ENCODE results near the gene SMARCA4.

Gene SMARCA4

DNA sequence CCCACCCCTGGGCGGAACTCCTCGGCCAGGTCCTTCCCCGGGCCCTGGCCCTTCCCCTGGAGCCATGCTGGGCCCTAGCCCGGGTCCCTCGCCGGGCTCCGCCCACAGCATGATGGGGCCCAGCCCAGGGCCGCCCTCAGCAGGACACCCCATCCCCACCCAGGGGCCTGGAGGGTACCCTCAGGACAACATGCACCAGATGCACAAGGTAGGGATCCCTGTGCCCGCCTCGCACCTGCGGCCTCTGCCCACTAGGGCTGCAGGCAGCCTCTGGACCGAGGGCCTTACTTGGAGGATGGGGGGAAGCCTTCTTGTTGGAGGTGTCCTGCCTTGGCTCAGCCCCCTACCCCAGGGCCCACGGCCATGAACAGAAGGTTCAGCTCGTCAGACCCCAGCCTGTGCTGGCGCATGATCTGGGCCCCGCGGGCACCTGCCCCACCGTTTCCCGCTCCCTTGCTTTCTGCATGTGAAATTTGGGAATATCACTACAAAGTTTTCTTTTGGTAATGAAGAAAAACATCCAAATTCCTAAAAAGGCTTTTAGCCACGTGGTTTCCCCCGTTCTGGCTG lies 23.4 kb downstream of the SMARCA4 start:
- Histone ChIP-seq H3K36me3 (ENCODE audit: control insufficient read depth, insufficient read depth, low read length) (peaks cover 12% of the 10 kb centered on the region), H3K79me2 (ENCODE audit: control insufficient read depth, insufficient read depth, low read length) (peaks cover 55% of the 10 kb centered on the region), H2BK120ac (ENCODE audit: low read depth, low read length) (no peak overlapping the region), H4K8ac (ENCODE audit: low read depth, low read length) (no peak overlapping the region), H3K4me2 (ENCODE audit: low read length) (no peak overlapping the region), H3K23ac (ENCODE audit: low read length) (no peak overlapping the region), H3K4me1 (ENCODE audit: control insufficient read depth, low read depth, low read length) (peaks cover 2% of the 10 kb centered on the region), H3K56ac (ENCODE audit: low read length) (no peak overlapping the region), H3K9ac (ENCODE audit: low read length) (no peak overlapping the region), H3K79me1 (ENCODE audit: low read length) (peaks cover 26% of the 10 kb centered on the region), H3K4ac (ENCODE audit: low read depth, low read length) (no peak overlapping the region), H3K27ac (ENCODE audit: low read depth, low read length) (no peak overlapping the region), H2BK15ac (replicated peaks; ENCODE audit: low read depth) (no peak overlapping the region), H3K18ac (ENCODE audit: low read length) (no peak overlapping the region), H4K5ac (ENCODE audit: low read length) (no peak overlapping the region), H2AK5ac (ENCODE audit: low read length) (no peak overlapping the region), H3K4me3 (ENCODE audit: low read length) (no peak overlapping the region), H2BK5ac (ENCODE audit: low read length) (no peak overlapping the region), H3K27me3 (ENCODE audit: insufficient read depth, low read length, poor library complexity) (no peaks in the 10 kb centered on the region)
- no peak for DNase-seq
- WGBS (ENCODE audit: extremely low coverage, insufficient coverage, low lambda C conversion rate) = no CpG with 5 or more reads among the region's 21 CpGs

GRCh38 chr19:10985502-10985901 lies 24.7 kb downstream of the SMARCA4 start:
- Histone ChIP-seq H2BK15ac (replicated peaks; ENCODE audit: low read depth) (no peak overlapping the region), H3K18ac (ENCODE audit: low read length) (no peak overlapping the region), H3K27me3 (ENCODE audit: insufficient read depth, low read length, poor library complexity) (no peaks in the 10 kb centered on the region), H3K36me3 (ENCODE audit: control insufficient read depth, insufficient read depth, low read length) (peaks cover 15% of the 10 kb centered on the region), H3K79me1 (ENCODE audit: low read length) (peaks cover 24% of the 10 kb centered on the region), H2AK5ac (ENCODE audit: low read length) (no peak overlapping the region), H3K4me1 (ENCODE audit: control insufficient read depth, low read depth, low read length) (peaks cover 2% of the 10 kb centered on the region), H3K27ac (ENCODE audit: low read depth, low read length) (no peak overlapping the region), H3K23ac (ENCODE audit: low read length) (no peak overlapping the region), H3K9ac (ENCODE audit: low read length) (no peak overlapping the region), H4K5ac (ENCODE audit: low read length) (no peak overlapping the region), H3K79me2 (ENCODE audit: control insufficient read depth, insufficient read depth, low read length) (peaks cover 44% of the 10 kb centered on the region), H3K4me3 (ENCODE audit: low read length) (no peak overlapping the region), H3K4ac (ENCODE audit: low read depth, low read length) (no peak overlapping the region), H3K56ac (ENCODE audit: low read length) (no peak overlapping the region), H2BK120ac (ENCODE audit: low read depth, low read length) (no peak overlapping the region), H4K8ac (ENCODE audit: low read depth, low read length) (no peak overlapping the region), H3K4me2 (ENCODE audit: low read length) (no peak overlapping the region), H2BK5ac (ENCODE audit: low read length) (no peak overlapping the region)
- DNase-seq = no peak
- no CpG with 5 or more reads among the region's 10 CpGs for WGBS (ENCODE audit: extremely low coverage, insufficient coverage, low lambda C conversion rate)

GRCh38 chr19:10986301-10987127 lies 25.7 kb downstream of the SMARCA4 start:
- Histone ChIP-seq H3K79me1 (ENCODE audit: low read length) (peaks cover 22% of the 10 kb centered on the region), H3K56ac (ENCODE audit: low read length) (no peak overlapping the region), H2BK5ac (ENCODE audit: low read length) (no peak overlapping the region), H3K27ac (ENCODE audit: low read depth, low read length) (no peak overlapping the region), H3K4me1 (ENCODE audit: control insufficient read depth, low read depth, low read length) (no peaks in the 10 kb centered on the region), H3K4me2 (ENCODE audit: low read length) (no peak overlapping the region), H3K4me3 (ENCODE audit: low read length) (no peak overlapping the region), H3K36me3 (ENCODE audit: control insufficient read depth, insufficient read depth, low read length) (peaks cover 19% of the 10 kb centered on the region), H3K79me2 (ENCODE audit: control insufficient read depth, insufficient read depth, low read length) (peaks cover 34% of the 10 kb centered on the region), H3K4ac (ENCODE audit: low read depth, low read length) (no peak overlapping the region), H2BK120ac (ENCODE audit: low read depth, low read length) (no peak overlapping the region), H4K8ac (ENCODE audit: low read depth, low read length) (no peak overlapping the region), H3K27me3 (ENCODE audit: insufficient read depth, low read length, poor library complexity) (no peaks in the 10 kb centered on the region), H3K9ac (ENCODE audit: low read length) (no peak overlapping the region), H2AK5ac (ENCODE audit: low read length) (no peak overlapping the region), H3K23ac (ENCODE audit: low read length) (no peak overlapping the region), H3K18ac (ENCODE audit: low read length) (no peak overlapping the region), H4K5ac (ENCODE audit: low read length) (no peak overlapping the region), H2BK15ac (replicated peaks; ENCODE audit: low read depth) (no peak overlapping the region)
- WGBS (ENCODE audit: extremely low coverage, insufficient coverage, low lambda C conversion rate) = no CpG with 5 or more reads among the region's 32 CpGs
- DNase-seq = no peak

DNA sequence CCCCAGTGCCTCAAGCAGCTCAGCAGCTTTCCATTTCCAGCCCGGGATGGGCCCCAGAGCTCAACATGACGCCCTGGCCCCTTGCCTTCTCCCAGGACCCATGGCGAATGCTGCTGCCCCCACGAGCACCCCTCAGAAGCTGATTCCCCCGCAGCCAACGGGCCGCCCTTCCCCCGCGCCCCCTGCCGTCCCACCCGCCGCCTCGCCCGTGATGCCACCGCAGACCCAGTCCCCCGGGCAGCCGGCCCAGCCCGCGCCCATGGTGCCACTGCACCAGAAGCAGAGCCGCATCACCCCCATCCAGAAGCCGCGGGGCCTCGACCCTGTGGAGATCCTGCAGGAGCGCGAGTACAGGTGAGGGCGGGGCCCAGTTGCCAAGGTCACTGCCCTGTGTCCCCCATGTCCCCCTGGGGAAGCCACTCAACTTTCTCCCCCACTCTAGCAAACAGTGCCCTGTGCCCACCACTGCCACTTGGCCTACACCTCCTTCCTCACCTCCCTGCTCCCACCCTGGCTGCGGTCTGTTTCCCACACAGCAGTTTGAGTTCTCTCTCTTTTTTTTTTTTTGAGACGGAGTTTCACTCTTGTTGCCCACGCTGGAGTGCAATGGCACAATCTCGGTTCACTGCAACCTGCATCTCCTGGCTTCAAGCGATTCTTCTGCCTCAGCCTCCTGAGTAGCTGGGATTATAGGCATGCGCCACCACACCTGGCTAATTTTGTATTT lies 26.9 kb downstream of the SMARCA4 start:
- peaks cover 19% of the 10 kb centered on the region for H3K36me3 ChIP-seq (ENCODE audit: control insufficient read depth, insufficient read depth, low read length)
- H2BK5ac ChIP-seq (ENCODE audit: low read length) = no peak overlapping the region
- DNase-seq = no peak
- no peak overlapping the region for H2BK120ac ChIP-seq (ENCODE audit: low read depth, low read length)
- WGBS (ENCODE audit: extremely low coverage, insufficient coverage, low lambda C conversion rate) = no CpG with 5 or more reads among the region's 32 CpGs
- no peak overlapping the region for H3K27ac ChIP-seq (ENCODE audit: low read depth, low read length)
- H2AK5ac ChIP-seq (ENCODE audit: low read length) = no peak overlapping the region
- no peak overlapping the region for H4K5ac ChIP-seq (ENCODE audit: low read length)
- no peaks in the 10 kb centered on the region for H3K4me1 ChIP-seq (ENCODE audit: control insufficient read depth, low read depth, low read length)
- H3K79me2 ChIP-seq (ENCODE audit: control insufficient read depth, insufficient read depth, low read length) = peaks cover 24% of the 10 kb centered on the region
- no peak overlapping the region for H3K4me2 ChIP-seq (ENCODE audit: low read length)
- no peak overlapping the region for H2BK15ac ChIP-seq (replicated peaks; ENCODE audit: low read depth)
- H3K18ac ChIP-seq (ENCODE audit: low read length) = no peak overlapping the region
- H3K27me3 ChIP-seq (ENCODE audit: insufficient read depth, low read length, poor library complexity) = no peaks in the 10 kb centered on the region
- no peak overlapping the region for H3K9ac ChIP-seq (ENCODE audit: low read length)
- peaks cover 20% of the 10 kb centered on the region for H3K79me1 ChIP-seq (ENCODE audit: low read length)
- no peak overlapping the region for H3K4me3 ChIP-seq (ENCODE audit: low read length)
- H3K23ac ChIP-seq (ENCODE audit: low read length) = no peak overlapping the region
- H3K4ac ChIP-seq (ENCODE audit: low read depth, low read length) = no peak overlapping the region
- H4K8ac ChIP-seq (ENCODE audit: low read depth, low read length) = no peak overlapping the region
- no peak overlapping the region for H3K56ac ChIP-seq (ENCODE audit: low read length)

GRCh38 chr19:10988380-10988779 lies 27.6 kb downstream of the SMARCA4 start:
- Histone ChIP-seq H3K23ac (ENCODE audit: low read length) (no peak overlapping the region), H3K4me2 (ENCODE audit: low read length) (no peak overlapping the region), H2BK5ac (ENCODE audit: low read length) (no peak overlapping the region), H4K5ac (ENCODE audit: low read length) (no peak overlapping the region), H3K27me3 (ENCODE audit: insufficient read depth, low read length, poor library complexity) (no peaks in the 10 kb centered on the region), H3K79me2 (ENCODE audit: control insufficient read depth, insufficient read depth, low read length) (peaks cover 18% of the 10 kb centered on the region), H2AK5ac (ENCODE audit: low read length) (no peak overlapping the region), H2BK120ac (ENCODE audit: low read depth, low read length) (no peak overlapping the region), H3K4me1 (ENCODE audit: control insufficient read depth, low read depth, low read length) (no peaks in the 10 kb centered on the region), H3K18ac (ENCODE audit: low read length) (no peak overlapping the region), H4K8ac (ENCODE audit: low read depth, low read length) (no peak overlapping the region), H3K36me3 (ENCODE audit: control insufficient read depth, insufficient read depth, low read length) (peaks cover 19% of the 10 kb centered on the region), H3K9ac (ENCODE audit: low read length) (no peak overlapping the region), H3K56ac (ENCODE audit: low read length) (no peak overlapping the region), H3K79me1 (ENCODE audit: low read length) (peaks cover 17% of the 10 kb centered on the region), H2BK15ac (replicated peaks; ENCODE audit: low read depth) (no peak overlapping the region), H3K4me3 (ENCODE audit: low read length) (no peak overlapping the region), H3K27ac (ENCODE audit: low read depth, low read length) (no peak overlapping the region), H3K4ac (ENCODE audit: low read depth, low read length) (no peak overlapping the region)
- no peak for DNase-seq
- WGBS (ENCODE audit: extremely low coverage, insufficient coverage, low lambda C conversion rate) = no CpG with 5 or more reads among the region's 2 CpGs
